HG02623 (cell line): Measurements from ENCODE around the gene NSD1.

Source experiments
- ATAC-seq: cut with Tn5 transposase; IDR thresholded peaks from one replicate; pipeline ENCODE4 v1.9.1; 2021; ENCODE audit warnings: moderate library complexity; ENCODE audit not compliant: unreplicated experiment

NSD1 gene

GRCh38 chr5:177133096-177133852 lies at the start of gene NSD1:
TSS of gene NSD1 (plus strand) at chr5:177133773. CDS start at chr5:177135104, 1,331 bp downstream.
- ATAC-seq: peak; percentile 50

- ATAC-seq: no peak
Observed at GRCh38 chr5:177084175-177084574, 49.4 kb upstream of the NSD1 start.

- no peak for ATAC-seq
Observed at GRCh38 chr5:177085985-177086653, 47.5 kb upstream of the NSD1 start.

- ATAC-seq: peak; percentile 52
Observed at GRCh38 chr5:177086654-177087397, 46.7 kb upstream of the NSD1 start, which contains the start of gene FGFR4. TSS of gene FGFR4 (plus strand) at chr5:177086915. CDS start at chr5:177089603, 2,688 bp downstream.

- no peak for ATAC-seq
Observed at GRCh38 chr5:177087398-177088005, 46.1 kb upstream of the NSD1 start.

- ATAC-seq: no peak
Observed at GRCh38 chr5:177089127-177089526, 44.4 kb upstream of the NSD1 start.

- ATAC-seq: no peak
Observed at GRCh38 chr5:177089825-177090641, 43.5 kb upstream of the NSD1 start.

GRCh38 chr5:177090813-177091212 lies 42.8 kb upstream of the NSD1 start:
- no peak for ATAC-seq

- no peak for ATAC-seq
Observed at GRCh38 chr5:177091232-177091631, 42.3 kb upstream of the NSD1 start.

- no peak for ATAC-seq
Observed at GRCh38 chr5:177092178-177093081, 41.1 kb upstream of the NSD1 start.

- ATAC-seq: no peak
Observed at GRCh38 chr5:177093082-177093712, 40.4 kb upstream of the NSD1 start.

GRCh38 chr5:177093803-177094202 lies 39.8 kb upstream of the NSD1 start:
- ATAC-seq: no peak

GRCh38 chr5:177094224-177095087 lies 39.1 kb upstream of the NSD1 start:
- no peak for ATAC-seq

GRCh38 chr5:177095088-177095669 lies 38.4 kb upstream of the NSD1 start:
- ATAC-seq: no peak

GRCh38 chr5:177096162-177097015 lies 37.2 kb upstream of the NSD1 start:
- ATAC-seq: no peak
